ENCODE results near the gene GRIP2.

GRCh38 chr3:14505803-14506500, 34.2 kb downstream of the GRIP2 start:
- TF ChIP-seq EZH2 (IDR thresholded peaks at IDR 0.05; ENCODE audit: low read length, missing control alignments): no peak
- TF ChIP-seq CTCF (conservative IDR thresholded peaks at IDR 0.05 in 1 of 2, IDR thresholded peaks at IDR 0.05 in 1 of 2; ENCODE audit: low read depth in 1 of 2, low read length in 2 of 2): no peak
